GM21447 (cell line): ENCODE data around the gene SIX5.
"Not testable (repeated sequence)": the region's sequence is repeated elsewhere in the genome, so short reads cannot be mapped to it uniquely, and the experiment has no call there.

Experiments
- ATAC-seq: cut with Tn5 transposase; IDR thresholded peaks from one replicate; pipeline ENCODE4 v1.9.1; 2021; ENCODE audit not compliant: unreplicated experiment

SIX5 gene

DNA sequence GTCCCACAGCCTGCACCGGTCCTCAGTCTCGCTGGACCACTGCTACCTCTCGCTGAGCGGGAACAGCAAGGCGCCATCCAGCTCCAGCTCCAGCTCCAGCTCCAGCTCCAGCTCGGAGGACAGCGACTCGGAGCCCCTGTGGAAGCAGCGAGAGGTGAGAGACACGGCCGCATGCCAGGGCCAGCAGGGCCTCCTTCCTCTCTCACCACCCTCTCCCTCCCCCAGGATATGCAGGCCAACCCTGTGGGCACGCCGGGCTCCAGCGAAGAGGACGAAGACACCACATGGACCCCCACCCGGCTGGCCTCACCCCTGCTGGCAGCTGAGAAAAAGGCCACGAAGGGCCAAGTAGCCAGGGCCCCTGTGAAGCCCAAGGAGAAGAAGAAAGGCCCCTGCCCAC is 7.3 kb downstream of the SIX5 start:
- ATAC-seq: no peak

DNA sequence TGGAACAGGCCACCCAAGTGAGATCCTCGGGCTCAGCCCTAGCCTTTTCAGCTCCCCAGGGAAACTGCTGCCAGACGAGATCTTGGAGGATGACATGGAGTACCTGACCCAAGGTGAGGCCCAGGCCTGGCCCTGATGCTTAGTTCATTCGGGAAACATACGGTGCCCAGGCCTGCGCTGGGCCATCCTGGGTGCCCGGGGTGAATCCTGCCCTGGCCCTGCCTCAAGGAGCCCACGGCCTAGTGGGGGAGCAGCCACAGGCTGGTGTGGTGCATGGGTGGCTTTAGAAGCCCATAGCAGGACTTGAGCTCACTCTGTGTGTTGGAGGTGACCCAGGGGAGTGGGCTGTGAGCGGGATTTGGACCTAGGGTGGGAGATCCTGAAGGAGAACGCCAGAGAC is 10.1 kb downstream of the SIX5 start:
- ATAC-seq: no peak

DNA sequence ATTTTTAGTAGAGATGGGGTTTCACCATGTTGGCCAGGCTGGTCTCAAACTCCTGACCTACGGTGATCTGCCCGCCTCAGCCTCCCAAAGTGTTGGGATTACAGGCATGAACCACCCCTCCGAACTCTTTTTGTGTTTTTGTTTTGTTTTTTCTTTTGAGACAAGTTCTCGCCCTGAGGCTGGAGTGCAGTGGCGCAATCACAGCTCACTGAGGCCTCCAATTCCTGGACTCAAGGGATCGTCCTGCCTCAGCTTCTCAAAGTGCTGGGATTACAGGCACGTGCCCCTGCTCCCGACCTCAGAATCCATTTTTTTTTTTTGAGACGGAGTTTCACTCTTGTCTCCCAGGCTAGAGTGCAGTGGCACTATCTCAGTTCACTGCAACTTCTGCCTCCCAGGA is 11.4 kb downstream of the SIX5 start:
- no peak for ATAC-seq

DNA sequence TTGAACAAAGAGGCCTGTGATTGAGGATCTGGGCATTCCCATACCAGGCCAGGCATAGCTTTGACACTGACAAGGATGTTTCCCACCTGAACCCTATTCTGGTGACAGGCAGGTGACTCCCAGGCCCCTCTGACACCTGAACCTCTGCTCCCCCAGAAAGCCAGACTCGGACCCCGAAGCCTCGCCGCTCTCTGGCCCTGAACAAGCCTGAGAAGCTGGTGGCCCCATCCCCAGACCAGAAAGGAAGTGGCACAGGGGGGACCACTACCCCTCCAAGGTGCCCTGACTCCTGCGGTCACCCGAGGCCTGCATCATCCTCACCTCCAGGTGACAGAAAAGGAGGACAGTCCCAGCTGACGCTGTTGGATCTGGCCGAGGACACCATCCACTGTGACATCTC is 14.7 kb downstream of the SIX5 start:
- ATAC-seq: no peak

DNA sequence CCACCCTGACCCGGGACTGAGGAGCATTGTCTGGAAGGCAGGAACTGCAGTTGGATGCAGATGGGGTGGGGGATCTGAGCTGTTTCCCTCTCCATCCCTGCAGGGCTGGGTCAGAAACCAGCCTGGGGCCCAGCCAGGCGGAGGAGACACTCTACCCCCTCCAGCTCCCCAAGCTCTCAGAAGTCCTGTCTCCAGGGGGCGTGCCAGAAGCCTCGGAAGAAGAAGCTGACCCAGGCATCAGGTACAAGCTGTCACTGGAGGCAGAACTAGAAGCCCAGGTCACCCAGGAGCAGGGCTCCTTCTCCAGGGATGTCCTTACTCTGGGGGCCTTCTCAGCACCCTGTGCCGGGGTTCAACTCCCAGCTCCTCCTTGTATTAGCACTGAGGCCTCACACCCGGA is 15.5 kb downstream of the SIX5 start:
- no peak for ATAC-seq

DNA sequence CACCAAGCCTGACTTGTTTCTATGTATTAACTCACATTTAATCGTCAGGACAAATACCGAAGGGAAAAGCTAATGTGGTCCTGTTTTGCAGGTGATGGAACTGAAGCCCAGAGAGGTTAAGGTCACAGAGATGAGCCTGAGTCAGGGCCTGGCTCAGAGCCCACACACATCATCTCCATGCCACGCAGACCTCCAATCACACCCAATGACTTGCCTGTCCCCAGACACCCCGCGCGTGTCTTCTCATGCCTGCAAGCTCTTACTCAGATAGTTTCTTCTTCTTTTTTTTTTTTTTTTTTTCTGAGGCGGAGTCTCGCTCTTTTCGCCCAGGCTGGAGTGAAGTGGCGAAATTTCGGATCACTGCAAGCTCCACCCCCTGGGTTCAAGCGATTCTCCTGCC is 16.4 kb downstream of the SIX5 start:
- no peak for ATAC-seq

DNA sequence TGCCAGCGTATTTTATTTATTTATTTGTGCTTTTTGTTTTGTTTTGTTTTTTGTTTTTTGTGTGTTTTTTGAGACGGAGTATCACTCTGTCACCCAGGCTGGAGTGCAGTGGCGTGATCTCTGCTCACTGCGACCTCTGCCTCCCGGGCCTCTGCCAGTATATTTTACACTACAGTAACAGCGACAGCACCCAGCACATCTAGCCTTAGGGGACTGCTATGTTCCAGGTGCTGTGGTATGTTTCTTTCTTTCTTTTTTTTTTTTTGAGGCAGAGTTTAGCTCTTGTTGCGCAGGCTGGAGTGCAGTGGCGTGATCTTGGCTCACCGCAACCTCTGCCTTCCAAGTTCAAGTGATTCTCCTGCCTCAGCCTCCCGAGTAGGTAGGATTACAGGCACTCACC is 17.6 kb downstream of the SIX5 start:
- not testable (repeated sequence) for ATAC-seq

DNA sequence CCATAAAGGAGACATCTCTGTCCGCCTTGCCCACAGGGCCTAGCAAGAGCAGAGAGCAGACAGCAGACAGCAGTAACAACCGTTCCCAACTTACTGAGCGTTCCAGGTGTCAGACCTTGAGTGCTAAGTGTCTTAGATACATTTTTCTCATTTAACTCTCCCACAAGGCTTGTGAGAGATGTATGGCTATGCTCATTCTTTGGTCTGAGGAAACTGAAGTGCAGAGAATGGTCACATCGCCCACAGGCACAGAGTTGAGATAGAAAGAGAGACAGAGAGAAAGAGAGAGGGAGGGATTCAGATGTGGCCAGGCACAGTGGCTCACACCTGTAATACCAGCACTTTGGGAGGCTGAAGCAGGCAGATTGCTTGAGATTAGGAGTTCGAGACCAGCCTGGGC is 21.5 kb downstream of the SIX5 start:
- no peak for ATAC-seq

DNA sequence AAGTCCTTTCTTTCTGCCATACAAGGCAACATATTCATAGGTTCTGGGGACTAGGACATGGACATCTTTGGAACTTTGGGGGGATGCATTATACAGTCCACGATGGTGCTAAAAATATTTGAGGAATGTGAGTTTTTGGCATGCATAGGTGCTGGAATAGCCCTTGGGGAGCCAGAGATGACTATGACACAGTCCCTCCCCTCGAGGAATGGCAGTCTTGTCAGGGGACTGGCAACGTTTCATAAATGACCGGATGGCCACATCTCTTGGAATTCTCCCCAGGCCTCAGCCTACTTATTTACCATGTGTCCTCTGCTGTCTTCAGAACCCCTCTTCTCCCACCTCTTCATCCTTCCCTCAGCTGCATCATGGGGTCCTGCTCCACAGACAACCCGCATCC is 22.2 kb downstream of the SIX5 start:
- ATAC-seq: no peak

DNA sequence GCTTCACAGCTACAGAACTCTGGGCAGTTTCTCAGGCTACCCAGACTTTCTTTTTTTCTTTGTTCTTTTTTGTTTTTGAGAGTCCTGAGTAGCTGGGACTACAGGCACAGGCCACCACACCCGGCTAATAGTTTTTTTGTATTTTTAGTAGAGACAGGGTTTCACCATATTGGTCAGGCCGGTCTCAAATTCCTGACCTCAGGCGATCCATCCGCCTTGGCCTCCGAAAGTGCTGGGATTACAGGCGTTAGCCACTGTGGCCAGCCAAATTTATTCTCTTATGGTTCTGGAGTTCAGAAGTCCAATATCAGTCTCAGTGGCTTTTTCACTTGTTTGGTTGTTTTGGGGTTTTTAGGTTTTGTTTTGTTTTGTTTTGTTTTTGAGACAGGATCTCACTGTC is 23.4 kb downstream of the SIX5 start:
- ATAC-seq: no peak

DNA sequence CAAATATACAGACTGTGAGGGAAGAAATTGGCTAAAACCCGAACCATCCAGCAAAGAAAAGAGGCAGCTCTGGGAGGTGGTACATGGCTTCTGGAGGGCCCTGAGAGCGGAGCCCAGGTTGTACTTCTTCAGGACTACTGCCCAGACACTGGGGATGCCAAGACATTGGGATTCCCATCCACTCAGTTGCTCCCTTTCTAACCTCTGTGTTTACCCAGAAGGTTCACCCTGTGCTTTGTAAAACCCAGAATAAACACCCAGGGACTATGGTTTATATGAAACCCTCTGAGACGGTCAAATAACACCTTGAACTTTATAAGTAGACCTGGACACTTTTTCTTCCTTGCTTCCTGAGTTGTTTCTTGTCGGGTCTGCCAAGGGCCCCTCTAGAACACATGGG is 26.1 kb downstream of the SIX5 start:
- no peak for ATAC-seq

DNA sequence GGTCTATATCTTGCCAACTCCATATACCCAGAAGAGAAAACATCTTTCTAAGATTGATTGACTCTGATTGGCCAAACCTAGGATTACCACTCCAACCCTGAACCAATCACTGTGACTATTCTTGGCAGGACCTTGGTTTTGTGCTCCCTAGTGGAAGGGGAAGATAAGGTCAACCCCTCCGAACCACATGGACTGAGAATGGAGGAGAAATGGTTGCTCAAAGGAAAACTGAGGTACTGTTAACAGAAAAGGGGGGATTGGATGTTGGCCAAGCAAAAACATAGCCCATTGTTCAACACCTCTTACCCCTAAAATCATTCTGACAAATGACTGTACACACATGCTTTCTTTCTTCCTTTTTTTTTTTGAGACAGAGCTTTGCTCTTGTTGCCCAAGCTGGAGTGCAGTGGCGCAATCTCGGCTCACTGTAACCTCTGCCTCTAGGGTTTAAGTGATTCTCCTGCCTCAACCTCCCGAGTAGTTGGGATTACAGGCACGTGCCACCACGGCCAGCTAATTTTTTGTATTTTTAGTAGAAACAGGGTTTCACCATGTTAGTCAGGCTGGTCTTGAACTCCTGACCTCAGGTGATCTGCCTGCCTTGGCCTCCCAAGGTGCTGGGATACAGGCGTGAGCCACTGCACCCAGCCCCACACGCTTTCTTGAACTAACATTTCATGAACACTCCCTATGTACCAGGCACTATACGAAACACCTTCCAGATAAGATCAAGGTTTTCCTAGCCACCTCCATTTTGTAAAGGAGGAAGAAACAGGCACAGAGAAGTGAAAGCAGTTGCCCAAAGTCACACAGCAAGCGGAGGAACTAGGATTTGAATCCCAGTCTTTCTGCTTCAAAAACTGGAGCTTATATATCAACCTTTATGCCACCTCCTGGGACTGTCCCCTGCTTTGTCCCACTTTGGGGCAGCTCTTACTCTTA is 29.3 kb downstream of the SIX5 start:
- ATAC-seq: no peak

DNA sequence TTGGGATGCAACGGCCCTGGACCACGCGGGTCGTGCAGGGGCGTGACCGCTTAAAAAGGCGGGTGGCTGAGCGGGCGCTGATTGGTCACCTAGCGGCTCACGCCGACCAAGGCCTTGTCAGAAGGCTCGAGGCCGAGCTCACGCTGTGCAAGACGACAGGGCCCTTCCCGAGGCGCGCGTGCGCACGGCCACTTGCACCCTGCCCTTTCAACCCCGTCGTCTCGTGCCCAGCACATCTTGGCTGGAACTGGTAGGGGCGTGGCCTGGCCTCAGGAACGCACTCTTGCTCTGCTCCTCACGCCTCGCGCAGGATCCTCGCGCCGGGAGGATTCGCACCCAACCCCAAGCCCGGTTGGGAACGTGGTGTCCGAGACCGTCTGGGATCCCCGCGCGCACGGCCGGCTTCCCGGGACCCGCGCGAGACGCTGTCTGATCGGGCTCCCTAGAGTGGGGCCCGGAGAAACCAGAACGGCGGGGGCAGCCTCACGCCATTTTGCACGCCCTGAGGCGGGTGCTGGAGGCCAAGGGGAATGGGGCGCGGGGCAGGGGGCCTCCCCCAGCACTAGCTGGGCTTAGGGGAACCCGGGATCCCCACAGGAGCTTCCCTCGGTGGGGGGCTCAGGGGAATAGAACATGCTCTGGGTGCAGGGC is 35.8 kb downstream of the SIX5 start, which contains the start of gene MEIOSIN:
TSS of gene MEIOSIN (plus strand) at position 280 of the 651 bp plus-strand sequence. CDS start 1,938 bp downstream, outside the sequence.
- ATAC-seq: no peak

DNA sequence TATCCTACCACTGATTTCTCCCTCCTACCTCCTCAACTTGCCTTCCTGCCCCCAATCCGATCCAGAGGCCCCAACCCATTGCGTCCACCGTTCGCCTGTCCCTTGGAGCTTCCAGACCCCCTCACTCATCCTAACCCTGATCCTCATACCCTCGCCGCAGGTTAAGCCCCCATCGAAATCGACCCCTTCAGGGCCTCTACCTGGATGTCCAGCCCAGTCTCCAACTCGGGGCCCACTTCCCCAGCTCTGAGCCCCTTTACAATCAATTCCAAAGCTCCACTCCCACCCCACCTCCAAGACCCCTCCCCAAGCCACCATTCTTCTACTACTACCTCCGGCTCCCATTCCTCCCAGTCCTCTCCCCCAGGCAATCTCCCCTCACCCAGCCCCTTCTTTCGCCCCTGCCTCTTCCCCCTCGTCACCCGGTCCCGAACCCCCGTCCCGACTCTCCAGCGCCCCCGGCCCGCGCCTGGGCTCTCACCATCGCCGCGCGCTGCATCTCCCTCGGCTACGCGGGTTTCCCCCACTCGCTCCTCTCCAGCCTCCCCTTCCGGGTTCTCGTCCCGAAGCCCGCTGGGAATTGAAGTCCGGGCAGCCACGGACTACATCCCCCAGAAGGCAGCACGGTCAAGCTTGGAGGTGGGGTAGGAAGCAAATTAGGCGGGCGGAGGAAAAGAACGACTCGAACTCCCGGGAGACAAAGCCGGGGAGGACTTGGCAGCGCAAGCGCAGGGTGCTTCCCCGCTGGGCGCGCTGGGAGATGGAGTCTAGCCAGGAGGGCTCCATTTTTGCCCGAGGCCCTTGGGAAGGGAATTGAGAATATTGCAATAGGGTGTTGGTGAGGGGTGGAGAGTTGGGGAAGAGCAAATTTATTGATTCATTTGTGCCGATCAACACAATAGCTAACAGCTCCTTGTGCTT is 38.4 kb downstream of the SIX5 start, which contains the start of gene FBXO46:
TSS of gene FBXO46 (minus strand) at position 529 of the 921 bp plus-strand sequence. CDS start 17,401 bp downstream, outside the sequence.
- peak; percentile 92 for ATAC-seq

DNA sequence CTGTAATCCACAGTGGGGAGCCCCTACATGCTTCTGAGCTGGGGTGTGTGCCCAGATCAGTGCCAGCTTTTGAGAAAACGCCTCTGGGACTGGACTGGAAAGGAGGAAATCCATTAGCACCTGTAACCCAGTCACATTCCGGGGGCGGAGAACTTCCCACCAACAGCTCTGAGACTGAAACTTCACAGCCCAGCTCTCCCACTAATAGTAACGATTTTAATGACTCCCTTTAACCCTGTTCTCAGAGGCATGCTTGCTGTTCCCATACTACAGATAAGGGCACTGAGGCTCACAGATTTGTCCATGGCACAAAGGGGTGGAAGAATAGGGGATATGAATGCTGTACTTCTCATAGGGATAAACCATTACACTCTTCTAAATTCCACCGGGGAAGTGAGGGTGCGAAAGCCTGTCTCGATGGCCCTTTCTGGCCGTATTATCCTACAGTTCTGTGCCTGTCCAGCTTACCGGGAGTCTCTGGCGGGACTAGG is 39.2 kb downstream of the SIX5 start:
- no peak for ATAC-seq

DNA sequence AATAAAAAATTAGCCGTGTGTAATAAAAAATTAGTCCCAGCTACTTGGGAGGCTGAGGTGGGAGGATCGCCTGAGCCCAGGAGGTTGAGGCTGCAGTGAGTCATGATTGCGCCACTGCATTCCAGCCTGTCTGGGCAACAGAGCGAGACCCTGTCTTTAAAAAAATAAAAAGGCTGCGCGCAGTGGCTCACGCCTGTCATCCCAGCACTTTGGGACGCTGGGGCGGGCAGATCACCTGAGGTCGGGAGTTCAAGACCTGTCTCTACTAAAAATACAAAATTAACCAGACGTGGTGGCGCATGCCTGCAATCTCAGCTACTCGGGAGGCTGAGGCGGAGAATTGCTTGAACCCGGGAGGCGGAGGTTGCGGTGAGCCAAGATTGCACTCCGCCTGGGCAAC is 40.4 kb downstream of the SIX5 start:
- not testable (repeated sequence) for ATAC-seq

DNA sequence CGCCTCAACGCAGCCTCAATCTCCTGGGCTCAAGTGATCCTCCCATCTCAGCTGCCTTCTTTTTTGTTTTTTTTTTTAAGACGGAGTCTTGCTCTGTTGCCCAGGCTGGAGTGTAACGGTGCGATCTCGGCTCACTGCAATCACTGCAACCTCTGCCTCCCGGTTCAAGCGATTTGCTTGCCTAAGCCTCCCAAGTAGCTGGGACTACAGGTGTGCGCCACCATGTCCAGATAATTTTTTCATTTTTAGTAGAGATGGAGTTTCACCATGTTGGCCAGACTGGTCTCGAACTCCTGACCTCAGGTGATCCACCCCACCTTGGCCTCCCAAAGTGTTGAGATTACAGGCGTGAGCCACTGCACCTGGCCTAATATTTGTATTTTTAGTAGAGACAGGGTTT is 49.0 kb downstream of the SIX5 start:
- ATAC-seq: not testable (repeated sequence)

DNA sequence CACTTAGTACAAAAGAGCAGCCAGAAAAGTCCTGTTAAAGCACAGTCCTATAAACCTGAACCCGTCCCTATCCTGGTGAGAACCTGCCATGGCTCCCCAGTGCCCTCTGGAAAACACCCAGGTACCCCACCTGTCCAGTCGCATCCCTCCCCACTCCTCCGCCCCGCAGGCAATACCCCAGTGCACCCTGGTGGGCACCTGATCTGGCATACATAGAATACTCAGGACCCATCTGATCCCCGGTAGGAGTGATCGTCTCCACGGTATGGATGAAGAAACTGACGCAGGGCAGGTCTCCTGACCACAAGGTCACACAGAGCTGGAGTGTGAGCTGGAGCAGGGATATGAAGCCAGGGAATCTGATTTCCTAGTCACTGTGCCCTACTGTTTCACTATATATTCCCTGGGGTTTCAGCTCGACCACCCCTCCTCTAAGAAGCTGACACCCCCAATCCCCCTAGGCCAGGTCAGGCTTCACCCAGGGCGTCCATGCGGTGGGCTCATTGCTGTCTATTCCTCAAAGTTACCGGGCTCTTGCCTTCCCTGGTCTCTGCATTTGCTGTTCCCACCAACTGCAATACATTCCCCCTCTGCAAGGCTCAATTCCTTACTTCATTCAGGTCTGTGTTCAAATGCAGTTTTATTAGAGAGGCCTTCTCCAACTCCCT is 50.9 kb downstream of the SIX5 start:
- ATAC-seq: no peak

DNA sequence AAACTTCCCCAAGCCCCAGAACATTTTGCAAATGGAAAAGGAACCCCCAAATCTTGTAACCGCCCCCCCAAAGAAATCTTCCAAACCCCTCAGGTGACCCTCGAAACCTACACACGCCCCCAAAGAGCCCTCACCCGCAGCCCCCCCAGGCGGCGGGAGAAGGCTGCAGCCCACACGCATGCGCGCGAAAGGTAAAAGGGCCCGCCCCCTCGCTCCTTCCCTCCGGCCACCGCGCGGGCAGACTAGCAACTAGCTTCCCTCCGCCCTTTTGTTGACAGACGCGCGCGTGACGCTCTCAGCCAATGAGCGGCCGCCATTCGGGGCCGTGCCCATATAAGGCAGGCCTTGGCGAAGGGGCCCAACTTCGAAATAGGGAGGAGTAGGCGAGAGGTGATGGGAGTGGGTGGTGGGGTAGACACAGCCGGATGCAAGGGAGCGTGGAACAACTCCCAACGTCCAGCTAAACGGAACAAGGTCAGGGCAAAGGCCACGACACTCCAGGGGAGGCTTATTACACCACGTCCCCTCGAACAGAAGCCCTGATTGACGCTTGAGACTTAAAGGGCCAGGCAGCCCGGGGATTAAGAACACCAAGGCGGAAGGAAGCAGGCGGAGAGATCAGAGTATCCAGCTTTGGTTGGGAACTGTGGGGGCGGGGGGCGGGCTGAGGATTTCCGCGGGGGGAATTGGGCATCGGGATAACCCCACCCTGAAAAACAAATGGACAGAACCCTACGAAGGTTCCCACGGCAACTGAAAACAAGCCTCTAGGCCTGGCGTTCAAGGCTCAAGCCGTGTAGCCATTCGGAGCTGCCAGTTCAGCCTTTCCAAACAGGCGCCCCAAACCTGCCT is 51.7 kb downstream of the SIX5 start:
- ATAC-seq: peak; percentile 95
